IMR-90 (cell line): ENCODE data around the gene TSPAN31. TPM values are rescaled to one million over a fixed set of nuclear protein-coding genes. Genes with fewer than 3 reads are reported as not detected.

Source experiments
- ATAC-seq: fragments of 200-7000 bp; cut with Tn5 transposase; 2 replicates; pipeline ENCODE4 v1.9.1; 2020; ENCODE audit warnings: low read depth, mild to moderate bottlenecking, moderate library complexity
- BruUV-seq: library from RNA; stranded (reverse); fragments of 400-500 nt; replicated peaks from 2 replicates; lab custom pipeline; 2021; lab: Mats Ljungman, UMichigan
- CTCF ChIA-PET: fragments of 300-600 bp; formaldehyde crosslinking; extraction: SDS; loops from one replicate; lab custom pipeline; 2021; ENCODE audit warnings: antibody characterized with exemption; lab: Yijun Ruan, JAX
- POLR2A ChIA-PET: fragments of 300-600 bp; sonication (Branson Sonifier 250); formaldehyde crosslinking; loops from one replicate; lab custom pipeline; 2022; ENCODE audit warnings: antibody characterized with exemption; ENCODE audit not compliant: unreplicated experiment; lab: Charles Lee
- DNase-seq: peaks from one replicate; pipeline ENCODE4 v3.0.0; 2013
- H2AFZ ChIP-seq: replicated peaks from 2 replicates; pipeline ENCODE3; 2013; ENCODE audit warnings: low read length, mild to moderate bottlenecking; ENCODE audit not compliant: poor library complexity
- H2AK5ac ChIP-seq: 2 replicates; pipeline ENCODE4 v1.6.1; 2013; ENCODE audit warnings: low read depth, low read length, inconsistent platforms
- H2AK9ac ChIP-seq: replicated peaks from 2 replicates; pipeline ENCODE3; 2013; ENCODE audit warnings: mild to moderate bottlenecking, low read depth, low read length, moderate library complexity; ENCODE audit not compliant: poor library complexity
- H2BK120ac ChIP-seq: 2 replicates; pipeline ENCODE4 v1.6.1; 2013; ENCODE audit warnings: low read depth, low read length, inconsistent platforms
- H2BK15ac ChIP-seq: 3 replicates; pipeline ENCODE4 v1.6.1; 2013; ENCODE audit warnings: low read depth, low read length, inconsistent platforms
- H2BK20ac ChIP-seq: 2 replicates; pipeline ENCODE4 v1.6.1; 2013; ENCODE audit warnings: low read depth, mild to moderate bottlenecking, inconsistent platforms, low read length, moderate library complexity
- H2BK5ac ChIP-seq: 2 replicates; pipeline ENCODE4 v1.6.1; 2013; ENCODE audit warnings: mild to moderate bottlenecking, low read depth, low read length, inconsistent platforms; ENCODE audit not compliant: poor library complexity, severe bottlenecking
- H3K14ac ChIP-seq: replicated peaks from 2 replicates; pipeline ENCODE4 v1.6.1; 2013; ENCODE audit warnings: low read depth, low read length, inconsistent platforms
- H3K18ac ChIP-seq: 2 replicates; pipeline ENCODE4 v1.6.1; 2013; ENCODE audit warnings: low read depth, low read length, control low read depth
- H3K23ac ChIP-seq: 2 replicates; pipeline ENCODE4 v1.6.1; 2013; ENCODE audit warnings: low read depth, low read length, inconsistent platforms
- H3K27ac ChIP-seq: 2 replicates; pipeline ENCODE4 v1.5.1; 2013; ENCODE audit warnings: mild to moderate bottlenecking, control low read depth, low read length; ENCODE audit not compliant: insufficient read depth
- H3K27me3 ChIP-seq: 2 replicates; pipeline ENCODE4 v1.6.1; 2013; ENCODE audit warnings: low read length; ENCODE audit not compliant: control insufficient read depth, insufficient read depth
- H3K36me3 ChIP-seq: 2 replicates; pipeline ENCODE4 v1.6.1; 2013; ENCODE audit warnings: low read length, mixed read lengths; ENCODE audit not compliant: control insufficient read depth, insufficient read depth
- H3K4ac ChIP-seq: 2 replicates; pipeline ENCODE4 v1.6.1; 2013; ENCODE audit warnings: low read depth, low read length, inconsistent platforms
- H3K4me1 ChIP-seq: 2 replicates; pipeline ENCODE4 v1.6.1; 2013; ENCODE audit warnings: low read length, mixed read lengths; ENCODE audit not compliant: control insufficient read depth, insufficient read depth
- H3K4me2 ChIP-seq: 2 replicates; pipeline ENCODE4 v1.6.1; 2013; ENCODE audit warnings: low read depth, mild to moderate bottlenecking, control low read depth, low read length, moderate library complexity
- H3K4me3 ChIP-seq: 2 replicates; pipeline ENCODE4 v1.5.1; 2013; ENCODE audit warnings: low read depth, mild to moderate bottlenecking, control low read depth, low read length, moderate library complexity; ENCODE audit not compliant: insufficient read depth
- H3K56ac ChIP-seq: 2 replicates; pipeline ENCODE4 v1.6.1; 2013; ENCODE audit warnings: low read length, inconsistent platforms; ENCODE audit not compliant: insufficient read depth; ENCODE audit errors: extremely low read depth
- H3K79me1 ChIP-seq, 2 experiments: 2 replicates each; pipeline ENCODE4 v1.6.1; 2013; ENCODE audit warnings: low read length in 2 of 2, inconsistent platforms in 1 of 2, low read depth in 1 of 2
- H3K9ac ChIP-seq: 2 replicates; pipeline ENCODE4 v1.6.1; 2013; ENCODE audit warnings: low read depth, low read length, control low read depth
- H3K9me1 ChIP-seq: 2 replicates; pipeline ENCODE4 v1.6.1; 2013; ENCODE audit warnings: low read length, inconsistent platforms; ENCODE audit not compliant: insufficient read depth
- H3K9me3 ChIP-seq: 2 replicates; pipeline ENCODE4 v1.6.1; 2013; ENCODE audit warnings: low read length; ENCODE audit not compliant: control insufficient read depth, insufficient read depth
- H4K20me1 ChIP-seq: 2 replicates; pipeline ENCODE4 v1.6.1; 2013; ENCODE audit warnings: low read length, inconsistent platforms; ENCODE audit not compliant: insufficient read depth
- H4K5ac ChIP-seq: 2 replicates; pipeline ENCODE4 v1.6.1; 2013; ENCODE audit warnings: mild to moderate bottlenecking, low read depth, low read length, control low read depth
- H4K8ac ChIP-seq, 2 experiments: 2 replicates each; pipeline ENCODE4 v1.6.1; 2013; ENCODE audit warnings: low read depth in 2 of 2, low read length in 2 of 2, control low read depth in 1 of 2, inconsistent platforms in 1 of 2
- H4K91ac ChIP-seq: 2 replicates; pipeline ENCODE4 v1.6.1; 2013; ENCODE audit warnings: low read depth, low read length, inconsistent platforms; ENCODE audit not compliant: insufficient read depth
- BHLHE40 ChIP-seq: fragments of 150-350 bp; IDR thresholded peaks from 2 replicates; pipeline ENCODE4 v1.6.1; 2016; ENCODE audit warnings: mild to moderate bottlenecking, low read depth, low read length
- MAFK ChIP-seq: IDR thresholded peaks from 2 replicates; pipeline ENCODE4 v1.6.1; 2012; ENCODE audit warnings: low read depth, low read length, improper control_type of control experiment
- MAZ ChIP-seq: IDR thresholded peaks from 2 replicates; pipeline ENCODE4 v1.6.1; 2012; ENCODE audit warnings: low read depth, mild to moderate bottlenecking, low read length, improper control_type of control experiment, moderate library complexity, borderline replicate concordance
- RFX5 ChIP-seq: IDR thresholded peaks from 2 replicates; pipeline ENCODE4 v1.8.0; 2012; ENCODE audit warnings: low read depth, mild to moderate bottlenecking, low read length, moderate library complexity
- SMC3 ChIP-seq: fragments of 150-350 bp; IDR thresholded peaks from 2 replicates; pipeline ENCODE4 v1.6.1; 2016; ENCODE audit warnings: low read depth, mild to moderate bottlenecking, antibody characterized with exemption, low read length, moderate library complexity
- WGBS, 2 experiments: methylation state at CpG; one replicate each; pipeline versions ENCODE4 v1.1.5 to v1.1.7; 2013; ENCODE audit warnings: missing lambda C conversion rate in 2 of 2; ENCODE audit not compliant: insufficient read length in 1 of 2; ENCODE audit errors: extremely low coverage in 2 of 2; 5-methylcytosine and 5-hydroxymethylcytosine counted together
- dilution Hi-C: fragments of 300-500 bp; cut with HindIII; formaldehyde crosslinking; loops from one replicate; pipeline ENCODE4 v1.14.3; 2018; ENCODE audit warnings: low sequenced_read_pairs; ENCODE audit not compliant: unreplicated experiment
- in situ Hi-C: fragments of 300-500 bp; cut with MboI; formaldehyde crosslinking; loops from 3 replicates; pipeline ENCODE4 v1.14.3; 2019; ENCODE audit warnings: low sequenced_read_pairs, inconsistent platforms, mixed read lengths
- intact Hi-C: fragments of 100-400 bp; cut with micrococcal nuclease; formaldehyde crosslinking; loops from 2 replicates; pipeline ENCODE4 v1.10.0; 2022
- polyA plus RNA-seq, 3 experiments: library from polyadenylated mRNA; depleted of rRNA; stranded (reverse); fragments of >200 nt; gene quantifications; 2 replicates each; pipeline ENCODE4 v1.2.3, GENCODE V29; 2012; ENCODE audit warnings: low replicate concordance in 1 of 3
- total RNA-seq: library from RNA; depleted of rRNA; stranded (reverse); fragments of >200 nt; gene quantifications from 2 replicates; pipeline ENCODE4 v1.2.3, GENCODE V29; 2012
- TF ChIP-seq, protein P1 (sequence below): fragments of 150-350 bp; IDR thresholded peaks from 2 replicates; pipeline ENCODE4 v1.6.1; 2016; ENCODE audit warnings: low read depth, mild to moderate bottlenecking, low read length, moderate library complexity, borderline replicate concordance

The TSPAN31 gene
- total and polyA plus RNA-seq, 2 of the 4 experiments (the other 2 are of a cell fraction), result 12.3 to 71.2 TPM

GRCh38 chr12:57741413-57741789 is 3.4 kb upstream of the TSPAN31 start:
- dilution Hi-C loops, result no loop called here

More at GRCh38 chr12:57741413-57741789, 3.4 kb upstream of the TSPAN31 start:
- in situ Hi-C loops, result no loop called here
- POLR2A ChIA-PET, result no interaction called here
- Histone ChIP-seq H2BK15ac (no peak overlapping the region), H3K79me1 (peaks cover 10 to 19% of the 10 kb centered on the region in 2 experiments; a peak in 3 of 4 replicates), H3K14ac (no peak overlapping the region), H4K91ac (no peak overlapping the region), H2BK5ac (no peak overlapping the region), H3K23ac (no peak overlapping the region), H4K20me1 (0 out of 2 replicates have a peak, but pooled peaks cover 3% of the 10 kb centered on the region), H3K4me2 (no peak overlapping the region), H3K9ac (no peak overlapping the region), H2BK120ac (no peak overlapping the region), H4K8ac (no peak overlapping the region), H3K27me3 (peaks cover 55% of the 10 kb centered on the region), H3K9me1 (peaks cover 6% of the 10 kb centered on the region), H2BK20ac (no peak overlapping the region), H2AK5ac (no peak overlapping the region), H3K27ac (no peak overlapping the region), H3K4me3 (no peak overlapping the region), H3K18ac (no peak overlapping the region), H2AK9ac (no peak overlapping the region), H3K4me1 (peaks cover 6% of the 10 kb centered on the region), H2AFZ (no peak overlapping the region), H3K4ac (no peak overlapping the region), H4K5ac (no peak overlapping the region), H3K9me3 (peaks cover 2% of the 10 kb centered on the region; the same call in 1 of the 2 replicates), H3K56ac (no peak overlapping the region), H3K36me3 (peaks cover 1% of the 10 kb centered on the region; the same call in 1 of the 2 replicates)
- no TSS peak for BruUV-seq
- no CpG with 5 or more reads among the region's 1 CpG for WGBS, 2 experiments
- CTCF ChIA-PET, result no interaction called here
- DNase-seq (no peak), ATAC-seq (no peak)
- intact Hi-C loops, result no loop called here
- TF ChIP-seq BHLHE40 (no peak), SMC3 (no peak), MAZ (no peak), RFX5 (no peak), MAFK (no peak)
- TF ChIP-seq, protein P1, sequence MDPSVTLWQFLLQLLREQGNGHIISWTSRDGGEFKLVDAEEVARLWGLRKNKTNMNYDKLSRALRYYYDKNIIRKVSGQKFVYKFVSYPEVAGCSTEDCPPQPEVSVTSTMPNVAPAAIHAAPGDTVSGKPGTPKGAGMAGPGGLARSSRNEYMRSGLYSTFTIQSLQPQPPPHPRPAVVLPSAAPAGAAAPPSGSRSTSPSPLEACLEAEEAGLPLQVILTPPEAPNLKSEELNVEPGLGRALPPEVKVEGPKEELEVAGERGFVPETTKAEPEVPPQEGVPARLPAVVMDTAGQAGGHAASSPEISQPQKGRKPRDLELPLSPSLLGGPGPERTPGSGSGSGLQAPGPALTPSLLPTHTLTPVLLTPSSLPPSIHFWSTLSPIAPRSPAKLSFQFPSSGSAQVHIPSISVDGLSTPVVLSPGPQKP, result no peak
